A549 (cell line): ENCODE measurements around the gene CDH22. TPM values are rescaled to one million over a fixed set of nuclear protein-coding genes. Genes with fewer than 3 reads are reported as not detected.

Experiments
- ATAC-seq, 2 experiments: fragments of 200-7000 bp in 1 of 2; fragments of >200 bp in 1 of 2; cut with Nextera tagmentation in 1 of 2; cut with Tn5 transposase in 1 of 2; 3 replicates each; pipeline versions ENCODE4 v1.8.0 to v1.9.1; 2018 to 2020; ENCODE audit warnings: mild to moderate bottlenecking in 1 of 2, moderate library complexity in 1 of 2
- CTCF ChIA-PET: fragments of 300-600 bp; sonication (Branson Sonifier 250); formaldehyde crosslinking; extraction: SDS; loops from one replicate; lab custom pipeline; 2021; ENCODE audit warnings: antibody characterized with exemption, inconsistent platforms; lab: Yijun Ruan, JAX
- POLR2A ChIA-PET: fragments of 350-600 bp; formaldehyde crosslinking; extraction: SDS; loops from one replicate; lab custom pipeline; 2021; ENCODE audit warnings: antibody characterized with exemption, inconsistent platforms; lab: Yijun Ruan, JAX
- DNase-seq, 2 experiments: peaks; one replicate each; pipeline versions ENCODE4 v3.0.0 to v3.0.0-alpha.2; 2011 to 2016; ENCODE audit warnings: low read depth in 1 of 2, low spot score in 1 of 2
- FAIRE-seq: peaks from 2 replicates; lab custom pipeline; 2011; peaks lifted over from hg19 to GRCh38; lab: Jason Lieb, UNC
- H3K27ac ChIP-seq, 2 experiments: fragments of >200 bp; sonication (Bioruptor Twin); formaldehyde crosslinking; 3 replicates each; pipeline ENCODE4 v1.5.1; 2016 to 2017
- H3K4me1 ChIP-seq: fragments of >200 bp; sonication (Bioruptor Twin); formaldehyde crosslinking; 3 replicates; pipeline ENCODE4 v1.6.1; 2016
- H3K4me2 ChIP-seq: fragments of >200 bp; sonication (Bioruptor Twin); formaldehyde crosslinking; 3 replicates; pipeline ENCODE4 v1.6.1; 2016
- H3K4me3 ChIP-seq: fragments of >200 bp; sonication (Bioruptor Twin); formaldehyde crosslinking; 3 replicates; pipeline ENCODE4 v1.5.1; 2016
- H3K9me3 ChIP-seq: fragments of >200 bp; sonication (Bioruptor Twin); formaldehyde crosslinking; 3 replicates; pipeline ENCODE4 v1.6.1; 2016
- CBX2 ChIP-seq: fragments of 200-600 bp; sonication (generic); IDR thresholded peaks from 2 replicates; pipeline ENCODE4 v1.6.1; 2016; ENCODE audit warnings: low read depth, mild to moderate bottlenecking, borderline replicate concordance
- CBX8 ChIP-seq: fragments of 200-600 bp; sonication (generic); IDR thresholded peaks from 2 replicates; pipeline ENCODE4 v1.6.1; 2016
- CEBPB ChIP-seq, 2 experiments: fragments of >200 bp in 1 of 2; sonication (Bioruptor Twin) in 1 of 2; formaldehyde crosslinking in 1 of 2; IDR thresholded peaks; 2 replicates each; pipeline ENCODE4 v1.6.1; 2012 to 2016
- CHD2 ChIP-seq: fragments of 150-350 bp; IDR thresholded peaks from 2 replicates; pipeline ENCODE4 v1.6.1; 2014; ENCODE audit warnings: low read length; ENCODE audit not compliant: partially characterized antibody
- ELK1 ChIP-seq: fragments of 150-350 bp; IDR thresholded peaks from 2 replicates; pipeline ENCODE4 v1.6.1; 2014; ENCODE audit warnings: low read depth, mild to moderate bottlenecking, low read length
- EP300 ChIP-seq, 2 experiments: fragments of >200 bp; sonication (Bioruptor Twin); formaldehyde crosslinking; IDR thresholded peaks; 2 replicates in 1 of 2; 3 replicates in 1 of 2; pipeline ENCODE4 v1.6.1; 2016 to 2017
- FOSL2 ChIP-seq, 2 experiments: fragments of 450-650 bp in 1 of 2; fragments of >200 bp in 1 of 2; sonication (Bioruptor Twin) in 1 of 2; formaldehyde crosslinking; IDR thresholded peaks; 2 replicates each; pipeline versions ENCODE4 v1.5.0 to v1.6.1; 2016 to 2020; ENCODE audit warnings: mild to moderate bottlenecking in 1 of 2, moderate library complexity in 1 of 2
- FOXS1 ChIP-seq: fragments of 250-450 bp; sonication (Bioruptor Pico); IDR thresholded peaks from 2 replicates; pipeline ENCODE4 v1.5.0; 2020; ENCODE audit warnings: mild to moderate bottlenecking, moderate library complexity
- GATA3 ChIP-seq: IDR thresholded peaks from 2 replicates; pipeline ENCODE4 v1.6.1; 2012; ENCODE audit warnings: borderline replicate concordance
- HEYL ChIP-seq: fragments of 250-450 bp; sonication (Bioruptor Pico); IDR thresholded peaks from 2 replicates; pipeline ENCODE4 v1.8.0; 2021; ENCODE audit warnings: mild to moderate bottlenecking, moderate library complexity
- HOXA7 ChIP-seq: fragments of 250-450 bp; sonication (Bioruptor Pico); IDR thresholded peaks from 2 replicates; pipeline ENCODE4 v1.5.0; 2020; ENCODE audit warnings: mild to moderate bottlenecking, moderate library complexity
- JUNB ChIP-seq: fragments of >200 bp; sonication (Bioruptor Twin); formaldehyde crosslinking; IDR thresholded peaks from 2 replicates; pipeline ENCODE4 v1.6.1; 2016
- MAFK ChIP-seq: fragments of 450-650 bp; IDR thresholded peaks from 2 replicates; pipeline ENCODE4 v1.6.1; 2014; ENCODE audit not compliant: partially characterized antibody
- MYC ChIP-seq: IDR thresholded peaks from 2 replicates; pipeline ENCODE4 v1.6.1; 2012; ENCODE audit warnings: mild to moderate bottlenecking, inconsistent platforms, low read length, improper control_type of control experiment, borderline replicate concordance
- PHF8 ChIP-seq: fragments of 200-600 bp; sonication (generic); IDR thresholded peaks from 2 replicates; pipeline ENCODE4 v1.6.1; 2016; ENCODE audit warnings: low read depth, mild to moderate bottlenecking, antibody characterized with exemption, moderate library complexity, borderline replicate concordance
- RARB ChIP-seq: fragments of 250-450 bp; sonication (Bioruptor Pico); IDR thresholded peaks from 2 replicates; pipeline ENCODE4 v1.8.0; 2021; ENCODE audit warnings: mild to moderate bottlenecking, moderate library complexity
- RFX5 ChIP-seq: fragments of 450-650 bp; IDR thresholded peaks from 2 replicates; pipeline ENCODE4 v1.7.1; 2014; ENCODE audit warnings: antibody characterized with exemption, mild to moderate bottlenecking, moderate library complexity
- TFCP2L1 ChIP-seq: fragments of 250-450 bp; sonication (Bioruptor Pico); IDR thresholded peaks from 2 replicates; pipeline ENCODE4 v1.5.0; 2021; ENCODE audit warnings: mild to moderate bottlenecking
- ZFP36 ChIP-seq: fragments of 450-650 bp; IDR thresholded peaks from 2 replicates; pipeline ENCODE4 v1.6.1; 2014; ENCODE audit warnings: borderline replicate concordance; ENCODE audit not compliant: partially characterized antibody
- ZNF302 ChIP-seq: fragments of 250-450 bp; sonication (Bioruptor Pico); IDR thresholded peaks from 2 replicates; pipeline ENCODE4 v1.9.0; 2021; ENCODE audit warnings: inconsistent platforms, mild to moderate bottlenecking, moderate library complexity
- ZSCAN20 ChIP-seq: fragments of 250-450 bp; sonication (Bioruptor Pico); IDR thresholded peaks from 2 replicates; pipeline ENCODE4 v1.8.0; 2022; ENCODE audit warnings: mild to moderate bottlenecking, moderate library complexity
- WGBS: methylation state at CpG from one replicate; pipeline ENCODE4 v1.1.6; 2017; ENCODE audit errors: missing lambda C conversion rate; 5-methylcytosine and 5-hydroxymethylcytosine counted together
- polyA plus RNA-seq, 4 experiments: library from polyadenylated mRNA; depleted of rRNA in 3 of 4; stranded (reverse); fragments of >200 nt; fragmentation: RNase III in 1 of 4; extraction: RNeasy Plus Mini Kit Qiagen cat#74134 plus additional on column Dnase treatment in 1 of 4; gene quantifications; 2 replicates in 3 of 4; 3 replicates in 1 of 4; pipeline ENCODE4 v1.2.3, GENCODE V29; 2011 to 2017
- TF ChIP-seq, protein P1 (sequence below): IDR thresholded peaks from 2 replicates; pipeline ENCODE4 v1.6.1; 2012; ENCODE audit warnings: low read depth, borderline replicate concordance
- TF ChIP-seq, protein P2 (sequence below): fragments of 450-650 bp; IDR thresholded peaks from 2 replicates; pipeline ENCODE4 v1.6.1; 2014; ENCODE audit warnings: antibody characterized with exemption
- TF ChIP-seq, protein P3 (sequence below): fragments of 250-450 bp; sonication (Bioruptor Pico); IDR thresholded peaks from 2 replicates; pipeline ENCODE4 v1.5.0; 2020; ENCODE audit warnings: low read depth, mild to moderate bottlenecking, moderate library complexity
- TF ChIP-seq, protein P4 (sequence below): fragments of 200-600 bp; sonication (generic); IDR thresholded peaks from 2 replicates; pipeline ENCODE4 v1.6.1; 2016; ENCODE audit warnings: antibody characterized with exemption, mild to moderate bottlenecking, moderate library complexity

The CDH22 gene
- polyA plus RNA-seq, 2 of the 4 experiments (the other 2 are of a cell fraction), result not detected

DNA sequence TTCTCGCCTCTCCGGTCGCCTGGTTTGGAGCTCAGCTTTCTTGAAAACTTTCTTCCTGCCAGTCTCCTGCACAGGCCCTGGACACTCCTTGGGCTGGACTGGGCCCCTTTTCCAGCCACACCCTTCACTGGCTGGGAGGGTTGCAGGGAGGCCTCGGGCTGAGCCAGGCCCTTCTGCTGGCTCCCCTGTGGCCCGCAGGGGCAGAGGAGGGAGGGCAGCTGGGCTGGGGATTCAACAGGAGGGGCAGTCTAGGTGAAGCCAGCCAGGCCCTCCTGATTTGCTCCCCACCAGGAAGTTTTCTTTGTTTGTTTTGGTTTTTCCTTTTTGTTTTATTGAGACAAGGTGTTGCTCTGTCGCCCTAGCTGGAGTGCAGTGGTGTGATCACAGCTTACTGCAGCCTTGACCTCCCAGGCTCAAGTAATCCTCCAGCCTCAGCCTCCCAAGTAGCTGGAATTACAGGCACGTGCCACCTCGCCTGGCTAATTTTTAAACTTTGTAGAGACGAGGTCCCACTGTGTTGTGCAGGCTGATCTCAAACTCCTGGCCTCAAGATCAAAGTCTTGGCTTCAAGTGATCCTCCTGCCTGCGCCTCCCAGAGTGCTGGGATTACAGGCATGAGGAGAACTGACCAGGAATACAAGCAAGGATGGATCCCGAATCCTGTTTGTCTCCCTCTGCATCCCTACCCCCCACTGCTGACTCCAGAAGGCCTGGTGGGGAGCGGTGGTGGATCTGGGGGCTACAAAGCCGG lies 23.5 kb upstream of the CDH22 start:
- Histone ChIP-seq H3K4me3 (no peak overlapping the region), H3K4me1 (no peaks in the 10 kb centered on the region), H3K4me2 (no peak overlapping the region), H3K9me3 (no peaks in the 10 kb centered on the region), H3K27ac (no peak overlapping the region)
- WGBS, result 66% methylated on average over 13 of the region's 13 CpGs
- FAIRE-seq (no peak), ATAC-seq (peak in 1 of 2 experiments; percentile 51; a peak in 4 of 6 replicates), DNase-seq (no peak)
- POLR2A ChIA-PET, result no interaction called here
- TF ChIP-seq, protein P1, sequence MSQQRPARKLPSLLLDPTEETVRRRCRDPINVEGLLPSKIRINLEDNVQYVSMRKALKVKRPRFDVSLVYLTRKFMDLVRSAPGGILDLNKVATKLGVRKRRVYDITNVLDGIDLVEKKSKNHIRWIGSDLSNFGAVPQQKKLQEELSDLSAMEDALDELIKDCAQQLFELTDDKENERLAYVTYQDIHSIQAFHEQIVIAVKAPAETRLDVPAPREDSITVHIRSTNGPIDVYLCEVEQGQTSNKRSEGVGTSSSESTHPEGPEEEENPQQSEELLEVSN, result no peak
- TF ChIP-seq EP300 (IDR thresholded peaks at IDR 0.05) (no peak), HEYL (CRISPR knock-in tag) (no peak), JUNB (no peak), CBX8 (no peak), FOXS1 (CRISPR knock-in tag) (no peak), ELK1 (no peak), CBX2 (no peak), RARB (CRISPR knock-in tag) (no peak), GATA3 (no peak), MYC (no peak), HOXA7 (CRISPR knock-in tag) (no peak), RFX5 (no peak), PHF8 (no peak), ZFP36 (no peak), ZSCAN20 (no peak), ZNF302 (no peak)
- TF ChIP-seq, protein P2, sequence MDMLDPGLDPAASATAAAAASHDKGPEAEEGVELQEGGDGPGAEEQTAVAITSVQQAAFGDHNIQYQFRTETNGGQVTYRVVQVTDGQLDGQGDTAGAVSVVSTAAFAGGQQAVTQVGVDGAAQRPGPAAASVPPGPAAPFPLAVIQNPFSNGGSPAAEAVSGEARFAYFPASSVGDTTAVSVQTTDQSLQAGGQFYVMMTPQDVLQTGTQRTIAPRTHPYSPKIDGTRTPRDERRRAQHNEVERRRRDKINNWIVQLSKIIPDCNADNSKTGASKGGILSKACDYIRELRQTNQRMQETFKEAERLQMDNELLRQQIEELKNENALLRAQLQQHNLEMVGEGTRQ, result no peak
- TF ChIP-seq, protein P3, sequence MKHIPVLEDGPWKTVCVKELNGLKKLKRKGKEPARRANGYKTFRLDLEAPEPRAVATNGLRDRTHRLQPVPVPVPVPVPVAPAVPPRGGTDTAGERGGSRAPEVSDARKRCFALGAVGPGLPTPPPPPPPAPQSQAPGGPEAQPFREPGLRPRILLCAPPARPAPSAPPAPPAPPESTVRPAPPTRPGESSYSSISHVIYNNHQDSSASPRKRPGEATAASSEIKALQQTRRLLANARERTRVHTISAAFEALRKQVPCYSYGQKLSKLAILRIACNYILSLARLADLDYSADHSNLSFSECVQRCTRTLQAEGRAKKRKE, result no peak
- TF ChIP-seq, all 56 proteins: peak for 0
- CTCF ChIA-PET, result interaction anchor here (0.9 to 3.0 kb wide), 4 partner anchors 15 to 203 kb away, joined by 3 to 10 read pairs (median 5); no protein-coding TSS in a partner anchor

DNA sequence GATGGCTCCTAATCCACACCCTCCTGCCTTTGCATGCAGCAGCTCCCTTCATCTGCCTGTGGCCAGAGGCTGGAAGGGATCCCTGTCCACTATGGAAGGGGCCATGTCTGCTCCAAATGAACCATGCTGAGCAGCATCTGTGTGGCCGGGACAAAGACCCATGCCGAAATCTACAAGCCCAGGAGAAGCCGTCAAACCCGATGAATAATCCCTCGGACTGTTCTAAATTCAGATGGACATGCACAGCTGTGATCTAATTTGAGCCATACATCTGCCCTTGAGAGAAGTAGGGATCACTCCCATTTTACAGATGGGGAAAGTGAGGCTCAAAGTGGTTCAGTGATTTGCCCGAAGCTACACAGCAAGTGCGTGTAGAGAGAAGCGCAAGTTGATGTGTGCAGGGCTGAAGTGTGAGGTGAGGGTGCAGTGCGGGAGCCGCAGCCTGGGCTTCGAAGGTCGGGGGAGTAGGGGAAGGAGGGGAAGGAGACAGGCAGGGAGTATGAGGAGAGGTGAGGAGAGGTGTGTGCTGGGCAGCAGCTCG lies 22.6 kb upstream of the CDH22 start:
- H3K9me3 ChIP-seq, result no peaks in the 10 kb centered on the region
- ChIA-PET CTCF (interaction anchor here (0.9 to 3.0 kb wide), 7 partner anchors 14 to 317 kb away, joined by 3 to 10 read pairs (median 5); no protein-coding TSS in a partner anchor), POLR2A (no interaction called here)
- H3K27ac ChIP-seq, result no peak overlapping the region
- H3K4me3 ChIP-seq, result no peak overlapping the region
- no peaks in the 10 kb centered on the region for H3K4me1 ChIP-seq
- FAIRE-seq, result no peak
- ATAC-seq, result no peak
- 84% methylated on average over 13 of the region's 13 CpGs for WGBS
- no peak overlapping the region for H3K4me2 ChIP-seq
- DNase-seq, result no peak
- TF ChIP-seq ZNF302 (no peak), HOXA7 (CRISPR knock-in tag) (no peak), CEBPB (IDR thresholded peaks at IDR 0.05) (no peak), CHD2 (no peak), FOXS1 (CRISPR knock-in tag) (no peak), MAFK (no peak), TFCP2L1 (CRISPR knock-in tag) (no peak), CBX8 (no peak), FOSL2 (IDR thresholded peaks at IDR 0.05) (no peak), FOSL2 (CRISPR knock-in tag; IDR thresholded peaks at IDR 0.05) (no peak), ELK1 (no peak)
- TF ChIP-seq, protein P4, sequence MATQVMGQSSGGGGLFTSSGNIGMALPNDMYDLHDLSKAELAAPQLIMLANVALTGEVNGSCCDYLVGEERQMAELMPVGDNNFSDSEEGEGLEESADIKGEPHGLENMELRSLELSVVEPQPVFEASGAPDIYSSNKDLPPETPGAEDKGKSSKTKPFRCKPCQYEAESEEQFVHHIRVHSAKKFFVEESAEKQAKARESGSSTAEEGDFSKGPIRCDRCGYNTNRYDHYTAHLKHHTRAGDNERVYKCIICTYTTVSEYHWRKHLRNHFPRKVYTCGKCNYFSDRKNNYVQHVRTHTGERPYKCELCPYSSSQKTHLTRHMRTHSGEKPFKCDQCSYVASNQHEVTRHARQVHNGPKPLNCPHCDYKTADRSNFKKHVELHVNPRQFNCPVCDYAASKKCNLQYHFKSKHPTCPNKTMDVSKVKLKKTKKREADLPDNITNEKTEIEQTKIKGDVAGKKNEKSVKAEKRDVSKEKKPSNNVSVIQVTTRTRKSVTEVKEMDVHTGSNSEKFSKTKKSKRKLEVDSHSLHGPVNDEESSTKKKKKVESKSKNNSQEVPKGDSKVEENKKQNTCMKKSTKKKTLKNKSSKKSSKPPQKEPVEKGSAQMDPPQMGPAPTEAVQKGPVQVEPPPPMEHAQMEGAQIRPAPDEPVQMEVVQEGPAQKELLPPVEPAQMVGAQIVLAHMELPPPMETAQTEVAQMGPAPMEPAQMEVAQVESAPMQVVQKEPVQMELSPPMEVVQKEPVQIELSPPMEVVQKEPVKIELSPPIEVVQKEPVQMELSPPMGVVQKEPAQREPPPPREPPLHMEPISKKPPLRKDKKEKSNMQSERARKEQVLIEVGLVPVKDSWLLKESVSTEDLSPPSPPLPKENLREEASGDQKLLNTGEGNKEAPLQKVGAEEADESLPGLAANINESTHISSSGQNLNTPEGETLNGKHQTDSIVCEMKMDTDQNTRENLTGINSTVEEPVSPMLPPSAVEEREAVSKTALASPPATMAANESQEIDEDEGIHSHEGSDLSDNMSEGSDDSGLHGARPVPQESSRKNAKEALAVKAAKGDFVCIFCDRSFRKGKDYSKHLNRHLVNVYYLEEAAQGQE, result no peak
